ENCODE data around the gene ELMO1. TPM values are rescaled to one million over a fixed set of nuclear protein-coding genes. Genes with fewer than 3 reads are reported as not detected.
"Not testable (repeated sequence)": the region's sequence is repeated elsewhere in the genome, so short reads cannot be mapped to it uniquely, and the experiment has no call there.

Gene ELMO1
- total RNA-seq, 1 experiment from 2014 or later, result not detected

DNA sequence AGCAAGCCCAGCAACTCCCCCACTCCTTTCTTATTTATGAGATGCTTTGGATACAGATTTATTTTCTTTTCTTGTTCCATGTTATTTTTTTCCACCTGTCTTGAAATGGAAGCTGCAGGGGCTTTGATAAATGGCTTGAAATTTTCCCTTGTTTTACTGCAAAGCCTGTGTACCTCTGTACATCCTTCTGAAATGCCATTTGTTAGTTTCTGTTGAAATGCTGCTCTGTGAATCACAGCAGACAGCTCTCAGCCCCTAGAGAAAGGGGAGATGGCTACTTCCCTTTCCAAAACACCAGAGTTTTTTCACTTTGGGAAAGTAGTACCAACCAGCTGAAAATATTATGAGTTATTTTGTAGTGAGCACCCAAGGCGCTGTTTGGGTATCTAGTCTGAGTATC lies 304.2 kb downstream of the ELMO1 start:
- Histone ChIP-seq H3K79me2 (ENCODE audit: low read length) (no peaks in the 10 kb centered on the region), H3K36me3 (ENCODE audit: low read depth, low read length) (no peaks in the 10 kb centered on the region), H3K4me1 (ENCODE audit: insufficient read depth, low read length) (no peaks in the 10 kb centered on the region), H3K27me3 (ENCODE audit: low read length) (no peaks in the 10 kb centered on the region), H3K9ac (ENCODE audit: low read length) (no peak overlapping the region), H3K4me3 (ENCODE audit: low read length) (no peak overlapping the region), H3F3A (ENCODE audit: low read length, unreplicated experiment) (no peaks in the 10 kb centered on the region), H4K20me1 (ENCODE audit: low read length) (no peaks in the 10 kb centered on the region), H3K4me2 (ENCODE audit: low read length) (no peak overlapping the region), H3K27ac (ENCODE audit: low read length) (no peak overlapping the region), H3K9me2 (replicated peaks; ENCODE audit: low read length) (no peaks in the 10 kb centered on the region), H2AFZ (ENCODE audit: low read length) (no peak overlapping the region), H3K9me3 (ENCODE audit: low read length) (no peaks in the 10 kb centered on the region)
- DNase-seq (no peak), ATAC-seq (no peak)
- BruUV-seq (replicated peaks), result no TSS peak
- intact Hi-C loops (cut with micrococcal nuclease), result no loop called here
- POLR2A ChIA-PET (ENCODE audit: unreplicated experiment), result no interaction called here
- TF ChIP-seq EZH2 (IDR thresholded peaks at IDR 0.05; ENCODE audit: low read length, unreplicated experiment) (no peak), CTCF (conservative IDR thresholded peaks at IDR 0.05; ENCODE audit: low read depth, low read length) (no peak), EZH2phosphoT487 (IDR thresholded peaks at IDR 0.05; ENCODE audit: borderline replicate concordance, low read length) (no peak)
- CTCF ChIA-PET, result no interaction called here

GRCh38 chr7:37142958-37143357 lies 305.7 kb downstream of the ELMO1 start:
- H2AFZ ChIP-seq (ENCODE audit: low read length), result no peak overlapping the region
- intact Hi-C loops (cut with micrococcal nuclease), result no loop called here
- no peaks in the 10 kb centered on the region for H3K9me3 ChIP-seq (ENCODE audit: low read length)
- H3K27ac ChIP-seq (ENCODE audit: low read length), result no peak overlapping the region
- BruUV-seq (replicated peaks), result no TSS peak
- H3K36me3 ChIP-seq (ENCODE audit: low read depth, low read length), result no peaks in the 10 kb centered on the region
- H3F3A ChIP-seq (ENCODE audit: low read length, unreplicated experiment), result no peaks in the 10 kb centered on the region
- no peaks in the 10 kb centered on the region for H4K20me1 ChIP-seq (ENCODE audit: low read length)
- H3K4me1 ChIP-seq (ENCODE audit: insufficient read depth, low read length), result no peaks in the 10 kb centered on the region
- H3K4me3 ChIP-seq (ENCODE audit: low read length), result no peak overlapping the region
- H3K4me2 ChIP-seq (ENCODE audit: low read length), result no peak overlapping the region
- no peak for DNase-seq
- no peak overlapping the region for H3K9ac ChIP-seq (ENCODE audit: low read length)
- H3K27me3 ChIP-seq (ENCODE audit: low read length), result no peaks in the 10 kb centered on the region
- ChIA-PET CTCF (no interaction called here), POLR2A (ENCODE audit: unreplicated experiment) (no interaction called here)
- no peak for ATAC-seq
- no peaks in the 10 kb centered on the region for H3K9me2 ChIP-seq (replicated peaks; ENCODE audit: low read length)
- H3K79me2 ChIP-seq (ENCODE audit: low read length), result no peaks in the 10 kb centered on the region
- no peak for TF ChIP-seq CTCF (conservative IDR thresholded peaks at IDR 0.05; ENCODE audit: low read depth, low read length)
- no peak for TF ChIP-seq EZH2 (IDR thresholded peaks at IDR 0.05; ENCODE audit: low read length, unreplicated experiment)
- TF ChIP-seq EZH2phosphoT487 (IDR thresholded peaks at IDR 0.05; ENCODE audit: borderline replicate concordance, low read length), result no peak

DNA sequence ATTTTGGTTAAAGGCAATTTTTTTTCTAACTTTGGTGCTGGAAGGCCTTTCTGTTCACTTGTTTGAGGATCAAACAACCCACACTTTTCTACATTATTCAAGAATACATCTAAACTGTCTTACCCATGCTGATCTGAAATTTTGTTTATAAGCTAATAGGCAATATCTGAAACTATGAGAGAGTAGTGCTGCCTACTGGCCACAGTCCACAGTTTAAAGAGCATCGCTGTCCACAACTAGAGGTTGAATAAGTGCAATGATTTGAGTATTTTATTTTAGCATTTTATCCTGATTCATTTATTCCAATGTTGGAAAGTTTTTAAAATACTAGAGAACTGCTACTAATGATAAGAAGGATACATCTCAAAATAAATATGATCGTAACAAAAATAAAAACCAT lies 306.9 kb downstream of the ELMO1 start:
- Histone ChIP-seq H3K9me3 (ENCODE audit: low read length) (no peaks in the 10 kb centered on the region), H3K9ac (ENCODE audit: low read length) (no peak overlapping the region), H3K27me3 (ENCODE audit: low read length) (no peaks in the 10 kb centered on the region), H3K4me3 (ENCODE audit: low read length) (no peak overlapping the region), H3K79me2 (ENCODE audit: low read length) (no peaks in the 10 kb centered on the region), H3K9me2 (replicated peaks; ENCODE audit: low read length) (no peaks in the 10 kb centered on the region), H3K36me3 (ENCODE audit: low read depth, low read length) (no peaks in the 10 kb centered on the region), H3F3A (ENCODE audit: low read length, unreplicated experiment) (no peaks in the 10 kb centered on the region), H4K20me1 (ENCODE audit: low read length) (no peaks in the 10 kb centered on the region), H3K4me2 (ENCODE audit: low read length) (no peak overlapping the region), H2AFZ (ENCODE audit: low read length) (no peak overlapping the region), H3K4me1 (ENCODE audit: insufficient read depth, low read length) (no peaks in the 10 kb centered on the region), H3K27ac (ENCODE audit: low read length) (no peak overlapping the region)
- POLR2A ChIA-PET (ENCODE audit: unreplicated experiment), result no interaction called here
- BruUV-seq (replicated peaks), result no TSS peak
- CTCF ChIA-PET, result no interaction called here
- intact Hi-C loops (cut with micrococcal nuclease), result no loop called here
- ATAC-seq (no peak), DNase-seq (no peak)
- TF ChIP-seq EZH2phosphoT487 (IDR thresholded peaks at IDR 0.05; ENCODE audit: borderline replicate concordance, low read length) (no peak), CTCF (conservative IDR thresholded peaks at IDR 0.05; ENCODE audit: low read depth, low read length) (no peak)

GRCh38 chr7:37133902-37134301 lies 314.8 kb downstream of the ELMO1 start:
- H3K27me3 ChIP-seq (ENCODE audit: low read length); BruUV-seq (replicated peaks); H3K27ac ChIP-seq (ENCODE audit: low read length); H3K9me2 ChIP-seq (replicated peaks; ENCODE audit: low read length); H2AFZ ChIP-seq (ENCODE audit: low read length); ATAC-seq; H3K36me3 ChIP-seq (ENCODE audit: low read depth, low read length); H3K9me3 ChIP-seq (ENCODE audit: low read length); H3K4me1 ChIP-seq (ENCODE audit: insufficient read depth, low read length); H3F3A ChIP-seq (ENCODE audit: low read length, unreplicated experiment); H4K20me1 ChIP-seq (ENCODE audit: low read length); POLR2A ChIA-PET (ENCODE audit: unreplicated experiment); H3K4me2 ChIP-seq (ENCODE audit: low read length); intact Hi-C loops (cut with micrococcal nuclease); DNase-seq; H3K4me3 ChIP-seq (ENCODE audit: low read length); H3K79me2 ChIP-seq (ENCODE audit: low read length); CTCF ChIA-PET; H3K9ac ChIP-seq (ENCODE audit: low read length): not testable (repeated sequence)
